Mesodermal cell (in vitro differentiated cells): ENCODE data around the gene ATP13A3.

Source experiments
- H3K27ac ChIP-seq: 2 replicates; pipeline ENCODE4 v1.7.0; 2013; ENCODE audit warnings: mild to moderate bottlenecking, low read depth, low read length, moderate library complexity; ENCODE audit not compliant: severe bottlenecking
- H3K36me3 ChIP-seq: 2 replicates; pipeline ENCODE4 v1.7.1; 2013; ENCODE audit warnings: mild to moderate bottlenecking, low read length, moderate library complexity; ENCODE audit not compliant: control insufficient read depth, insufficient read depth
- H3K4me1 ChIP-seq: one replicate; pipeline ENCODE4 v1.7.1; 2013; ENCODE audit warnings: mild to moderate bottlenecking, low read length; ENCODE audit not compliant: insufficient read depth, control insufficient read depth, poor library complexity, severe bottlenecking
- H3K4me3 ChIP-seq: 2 replicates; pipeline ENCODE4 v1.7.0; 2013; ENCODE audit warnings: low read length, control low read depth, mild to moderate bottlenecking; ENCODE audit not compliant: insufficient read depth, poor library complexity, severe bottlenecking; ENCODE audit errors: extremely low read depth
- H3K9me3 ChIP-seq: 2 replicates; pipeline ENCODE4 v1.7.1; 2013; ENCODE audit warnings: mild to moderate bottlenecking, low read length, moderate library complexity; ENCODE audit not compliant: control insufficient read depth
- WGBS, 2 experiments: methylation state at CpG; one replicate each; pipeline ENCODE4 v1.1.5; 2013; ENCODE audit warnings: missing lambda C conversion rate in 2 of 2; ENCODE audit not compliant: insufficient coverage in 2 of 2; 5-methylcytosine and 5-hydroxymethylcytosine counted together

ATP13A3 gene

DNA sequence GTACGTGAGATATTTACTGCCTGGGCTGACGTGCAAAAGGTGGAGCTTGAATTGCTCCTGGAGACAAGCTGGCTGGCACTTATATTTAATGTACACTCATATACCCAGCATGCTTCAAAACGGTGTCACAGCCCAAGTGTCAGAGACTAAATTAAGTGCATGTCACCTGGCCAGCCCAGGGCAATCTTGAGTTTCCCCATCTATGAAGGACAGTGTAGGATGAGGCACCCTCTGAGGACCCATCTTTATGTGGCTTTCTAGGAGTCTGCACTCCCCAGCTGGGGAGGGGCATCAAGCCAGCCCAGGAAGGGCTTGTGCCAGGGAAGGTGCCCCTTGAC lies 122.5 kb downstream of the ATP13A3 start:
- Histone ChIP-seq H3K4me3 (no peak overlapping the region), H3K27ac (no peak overlapping the region), H3K36me3 (no peaks in the 10 kb centered on the region), H3K9me3 (no peaks in the 10 kb centered on the region), H3K4me1 (peaks cover 32% of the 10 kb centered on the region)
- WGBS, 2 experiments: 92 to 100% methylated on average over 1 to 3 of the region's 3 CpGs

DNA sequence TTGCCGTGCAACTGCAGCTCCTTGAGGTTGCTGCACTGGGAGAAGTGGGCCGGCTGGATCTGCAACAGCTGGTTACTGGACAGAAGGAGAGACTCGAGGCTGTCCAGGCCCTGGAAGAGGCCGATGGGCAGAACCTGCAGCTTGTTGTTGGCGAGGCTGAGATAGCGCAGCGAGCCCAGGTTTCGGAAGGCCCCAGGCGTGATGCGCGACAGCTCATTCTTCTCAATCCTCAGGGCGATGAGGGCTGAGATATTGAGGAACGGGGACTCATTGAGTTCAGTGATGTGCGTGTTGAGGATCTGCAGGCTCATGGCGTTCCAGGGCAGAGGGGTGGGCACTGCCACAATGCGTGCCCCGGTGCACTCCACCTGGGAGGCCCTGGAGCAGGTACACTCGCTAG lies 126.2 kb downstream of the ATP13A3 start:
- 91% methylated on average over 18 of the region's 18 CpGs for WGBS, 2 experiments
- Histone ChIP-seq H3K36me3 (no peaks in the 10 kb centered on the region), H3K27ac (no peak overlapping the region), H3K4me1 (peaks cover 12% of the 10 kb centered on the region), H3K9me3 (no peaks in the 10 kb centered on the region), H3K4me3 (no peak overlapping the region)

DNA sequence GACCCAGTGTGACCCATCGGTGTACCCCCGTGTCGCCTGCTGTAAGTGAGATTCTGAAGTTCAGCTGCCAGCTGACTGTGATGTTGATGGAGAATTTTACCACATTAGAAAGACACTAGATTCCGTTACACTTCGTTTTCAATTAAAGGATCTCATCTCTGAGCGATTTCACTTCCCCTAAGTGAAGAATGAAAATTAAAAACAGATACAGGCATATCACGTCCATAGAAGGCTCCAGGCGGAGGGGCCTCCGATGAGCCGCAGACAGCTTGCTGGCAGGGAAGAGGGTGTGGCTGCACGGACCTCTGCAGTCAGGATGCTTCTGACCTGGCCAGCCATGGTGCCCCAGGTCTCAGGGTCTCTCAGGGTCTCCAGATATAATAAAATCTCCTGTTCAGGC lies 129.1 kb downstream of the ATP13A3 start:
- H3K27ac ChIP-seq: no peak overlapping the region
- H3K9me3 ChIP-seq: no peaks in the 10 kb centered on the region
- H3K36me3 ChIP-seq: no peaks in the 10 kb centered on the region
- 93 to 96% methylated on average over 8 to 11 of the region's 11 CpGs for WGBS, 2 experiments
- no peaks in the 10 kb centered on the region for H3K4me1 ChIP-seq
- no peak overlapping the region for H3K4me3 ChIP-seq

DNA sequence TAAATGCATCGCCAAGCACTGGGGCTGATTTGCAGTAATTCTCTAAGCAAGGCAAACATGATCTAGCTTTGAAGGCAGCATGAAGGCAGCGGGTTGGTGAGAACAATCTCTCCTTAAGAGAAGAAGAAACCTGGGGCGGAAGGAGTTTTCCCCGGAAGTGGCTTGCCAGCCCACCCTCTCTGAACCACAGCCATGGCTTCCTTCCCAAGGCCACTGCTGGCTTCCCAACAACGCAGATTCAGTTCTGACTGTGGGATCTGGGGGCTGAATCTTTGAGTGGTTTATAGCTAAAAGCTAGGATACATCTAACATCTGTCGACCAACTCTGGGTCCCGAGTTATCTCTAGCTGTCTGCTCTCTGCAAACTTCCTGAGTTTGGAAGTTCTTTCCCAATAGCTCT lies 131.4 kb downstream of the ATP13A3 start:
- Histone ChIP-seq H3K4me3 (no peak overlapping the region), H3K4me1 (no peaks in the 10 kb centered on the region), H3K9me3 (no peaks in the 10 kb centered on the region), H3K36me3 (no peaks in the 10 kb centered on the region), H3K27ac (no peak overlapping the region)
- WGBS, 2 experiments: 82 to 85% methylated on average over 3 to 4 of the region's 7 CpGs

DNA sequence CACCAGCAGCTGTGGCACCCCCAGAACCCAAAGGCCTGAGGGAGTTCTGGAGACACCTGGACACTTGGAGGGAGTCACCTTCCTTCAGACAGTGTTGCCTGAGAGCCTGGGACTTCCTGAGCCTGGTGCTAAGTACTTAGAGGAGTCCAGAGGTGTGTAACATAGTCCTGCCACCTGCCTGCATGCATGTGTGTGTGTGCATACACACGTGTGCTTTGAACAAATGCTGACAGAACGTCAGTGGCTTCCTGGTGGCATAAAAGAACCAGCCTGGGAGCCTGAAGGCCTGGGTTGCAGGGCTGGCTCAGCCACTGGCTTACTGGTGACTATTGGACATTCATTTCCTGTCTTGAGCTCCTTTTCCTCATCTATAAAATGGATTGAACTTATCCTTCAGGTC lies 132.5 kb downstream of the ATP13A3 start:
- Histone ChIP-seq H3K4me3 (no peak overlapping the region), H3K27ac (no peak overlapping the region), H3K9me3 (no peaks in the 10 kb centered on the region), H3K4me1 (no peaks in the 10 kb centered on the region), H3K36me3 (no peaks in the 10 kb centered on the region)
- WGBS, 2 experiments: 69 to 81% methylated on average over 2 of the region's 2 CpGs
